Pons (tissue), 1 donor: Measurements from ENCODE around the gene SLC66A1.
A peak's percentile ranks its signal among the peaks of the same experiment; 100 is the strongest.
"Not testable (repeated sequence)": the region's sequence is repeated elsewhere in the genome, so short reads cannot be mapped to it uniquely, and the experiment has no call there.

Source experiments
- DNase-seq: peaks from one replicate; pipeline ENCODE4 v3.0.0-alpha.2; 2016; ENCODE audit warnings: low spot score

Gene SLC66A1

GRCh38 chr1:19311931-19312781 lies at the start of gene SLC66A1, which contains the start of gene AKR7A2:
TSS of gene SLC66A1 (plus strand) at chr1:19312326. CDS start at chr1:19317678, 5,352 bp downstream.
TSS of gene AKR7A2 (minus strand) at chr1:19312144. CDS start at chr1:19312124, 20 bp downstream.
- DNase-seq, result peak; percentile 93

DNA sequence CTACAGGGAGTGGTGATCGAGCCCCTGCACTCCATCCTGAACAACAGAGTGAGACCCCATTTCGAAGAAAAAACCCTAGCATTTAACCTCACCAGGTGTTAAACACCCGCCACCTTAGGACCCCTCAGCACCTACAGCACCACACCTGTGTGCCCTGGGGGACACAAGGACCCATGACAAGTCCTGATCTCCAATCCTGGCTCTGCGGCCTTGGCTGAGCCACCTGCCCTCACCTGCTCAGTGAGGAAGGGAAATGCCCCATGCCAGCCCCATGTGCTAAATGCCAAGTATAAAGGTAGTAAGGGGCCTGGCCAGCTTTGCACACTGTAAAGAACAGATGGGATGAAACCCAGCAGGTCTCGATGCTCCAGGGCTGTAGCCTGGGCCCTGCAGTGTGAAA lies 49.4 kb upstream of the SLC66A1 start:
- no peak for DNase-seq

DNA sequence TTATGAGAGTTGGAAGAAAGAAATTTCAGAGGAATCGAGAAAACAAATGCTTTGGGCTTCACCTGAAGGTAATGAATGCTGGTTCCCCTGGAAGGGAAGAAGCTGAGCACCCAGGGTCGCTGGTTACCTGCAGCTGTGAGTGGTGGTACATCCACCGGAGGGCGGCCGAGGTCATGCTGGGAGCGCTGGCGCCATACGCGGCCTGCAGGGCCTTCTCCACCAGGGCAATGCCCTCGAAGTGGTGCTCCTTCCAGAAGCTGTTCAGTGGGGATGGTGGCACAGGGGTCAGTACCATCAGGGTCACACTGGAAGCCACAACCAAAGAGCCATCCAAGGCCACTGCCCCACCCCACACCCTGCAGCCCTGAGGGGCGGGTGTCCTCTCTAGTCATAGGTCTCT lies 43.7 kb upstream of the SLC66A1 start:
- DNase-seq, result no peak

GRCh38 chr1:19269427-19270342 lies 42.4 kb upstream of the SLC66A1 start:
- not testable (repeated sequence) for DNase-seq

GRCh38 chr1:19270343-19270730 lies 41.8 kb upstream of the SLC66A1 start:
- not testable (repeated sequence) for DNase-seq

GRCh38 chr1:19272064-19272463 lies 40.1 kb upstream of the SLC66A1 start:
- no peak for DNase-seq

GRCh38 chr1:19273106-19273843 lies 38.9 kb upstream of the SLC66A1 start:
- DNase-seq, result no peak

DNA sequence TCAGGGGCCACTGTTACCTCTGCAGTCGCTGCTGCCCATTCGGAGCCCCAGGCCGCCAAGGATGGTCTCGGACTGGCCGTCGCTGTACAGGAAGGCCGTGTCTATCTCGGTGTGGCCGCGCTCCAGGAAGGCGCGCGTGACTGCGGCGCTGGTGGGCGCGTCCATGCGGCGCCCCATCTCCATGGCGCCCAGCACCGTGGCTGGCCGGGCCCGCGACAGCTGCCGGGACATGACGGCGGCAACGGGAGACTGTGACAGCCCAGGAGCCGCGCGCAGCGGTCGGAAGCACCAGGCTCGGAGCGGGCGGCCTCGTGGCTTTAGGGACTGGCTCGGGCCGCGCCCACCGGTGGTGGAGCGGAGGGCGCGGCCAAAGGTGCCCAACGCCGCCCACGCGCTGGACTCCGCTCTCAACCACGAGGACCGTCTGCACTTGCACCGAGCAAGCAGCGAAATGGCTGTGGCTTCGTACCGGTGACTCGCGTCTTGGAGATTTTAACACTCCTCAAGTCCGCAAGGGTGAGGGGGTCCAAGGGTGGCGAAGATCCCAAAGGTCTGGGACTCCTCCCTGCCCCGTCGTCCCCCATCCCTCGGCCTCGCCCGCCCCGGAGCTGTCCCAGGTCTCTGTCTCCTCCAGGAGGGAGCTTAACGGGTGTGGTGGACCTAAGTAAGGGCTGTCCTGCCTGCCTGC lies 38.1 kb upstream of the SLC66A1 start:
- not testable (repeated sequence) for DNase-seq

- no peak for DNase-seq
Observed at GRCh38 chr1:19274636-19275035, 37.5 kb upstream of the SLC66A1 start.

- no peak for DNase-seq
Observed at GRCh38 chr1:19283891-19284290, 28.2 kb upstream of the SLC66A1 start.

DNA sequence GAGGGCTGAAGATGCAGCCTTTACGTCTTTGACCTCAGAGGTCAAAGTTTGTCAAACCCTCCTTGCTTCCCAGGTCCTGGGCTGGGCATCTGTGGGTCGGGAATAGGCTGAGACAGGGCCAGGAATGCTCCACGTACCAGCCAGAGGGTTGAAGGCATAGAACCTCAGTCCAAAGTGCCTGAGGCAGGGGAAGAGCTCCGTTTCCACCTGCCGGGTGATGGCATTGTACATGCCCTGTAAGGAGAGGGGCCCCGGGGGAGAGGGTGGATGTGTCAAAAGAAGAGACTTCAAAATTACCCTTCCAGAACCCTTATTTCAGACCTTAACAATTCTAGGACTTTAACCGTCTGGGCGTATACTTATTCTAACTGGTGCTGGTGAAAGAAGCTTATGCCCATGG lies 27.2 kb upstream of the SLC66A1 start:
- DNase-seq, result no peak

DNA sequence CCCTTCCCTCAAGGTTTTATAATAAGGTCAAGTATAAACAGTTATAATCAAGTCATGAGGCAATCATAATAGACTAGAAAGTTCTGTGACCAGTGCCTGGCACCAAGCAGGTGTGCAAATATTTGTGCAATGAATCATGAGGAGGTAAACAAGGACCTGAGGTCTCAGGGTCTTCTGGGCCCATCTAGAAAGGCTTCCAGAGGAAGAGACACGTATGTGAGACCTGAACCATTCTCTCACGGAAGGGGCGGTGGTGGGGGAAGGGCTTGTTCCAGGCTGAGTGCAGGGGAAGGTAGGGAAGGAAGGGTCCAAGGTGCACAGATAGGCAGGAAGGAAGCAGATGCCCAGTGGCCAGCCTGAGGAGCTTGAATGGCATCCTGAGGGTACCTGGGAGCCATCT lies 26.8 kb upstream of the SLC66A1 start:
- DNase-seq, result not testable (repeated sequence)

DNA sequence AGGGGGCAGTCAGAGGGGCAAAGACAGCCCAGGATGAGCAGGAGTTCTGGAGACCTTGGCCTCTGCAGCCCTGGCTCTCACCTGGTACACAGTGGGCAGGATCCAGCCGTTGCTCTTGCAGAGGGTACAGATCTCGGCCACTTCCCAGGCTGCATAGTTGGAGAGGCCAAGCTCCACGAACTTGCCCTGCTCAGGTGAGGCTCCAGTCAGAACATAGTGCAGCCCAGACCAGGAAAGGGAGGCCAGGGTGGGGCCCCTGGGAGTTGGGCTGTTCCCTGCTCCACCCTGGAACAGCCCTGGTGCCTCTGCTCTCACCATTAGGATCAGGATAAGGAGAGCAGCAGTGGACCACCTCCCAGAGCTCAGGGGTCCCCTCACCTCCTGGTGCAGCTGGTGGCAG lies 26.3 kb upstream of the SLC66A1 start:
- not testable (repeated sequence) for DNase-seq

DNA sequence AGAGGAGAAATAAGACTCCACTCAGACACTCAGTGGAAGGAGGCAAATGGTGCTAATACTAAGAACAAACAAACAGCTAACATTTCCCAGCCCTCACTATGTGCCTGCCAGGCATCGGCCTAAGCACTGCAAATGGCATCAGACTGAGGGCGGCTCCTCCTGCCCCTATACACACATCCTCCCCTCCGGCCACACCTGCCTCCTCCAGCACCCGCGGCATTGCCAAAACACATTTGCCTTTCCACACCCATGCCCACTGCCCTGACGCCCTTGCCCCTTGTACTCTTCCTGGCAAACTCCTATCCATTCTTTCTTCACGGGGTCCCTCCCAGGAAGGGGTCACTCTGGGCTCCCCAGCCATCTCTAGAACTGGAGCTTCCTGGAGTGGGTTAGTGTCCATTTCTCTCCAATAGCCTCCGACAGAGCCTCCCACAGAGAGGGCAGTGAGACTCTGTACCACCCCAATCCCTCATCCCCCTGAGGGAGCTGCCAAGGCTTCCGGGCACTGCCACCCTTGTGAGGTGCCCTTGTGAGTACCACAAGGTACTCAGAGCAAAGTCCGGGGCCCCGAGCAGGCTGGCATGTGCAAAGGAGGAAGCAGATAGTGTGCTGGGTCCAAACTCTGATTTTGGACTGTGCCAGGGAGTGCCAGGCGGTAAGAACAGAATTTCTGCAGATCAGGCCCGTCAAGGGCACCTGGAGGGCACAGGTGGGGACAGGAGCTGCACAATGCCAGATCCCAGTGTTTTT lies 24.5 kb upstream of the SLC66A1 start:
- no peak for DNase-seq

DNA sequence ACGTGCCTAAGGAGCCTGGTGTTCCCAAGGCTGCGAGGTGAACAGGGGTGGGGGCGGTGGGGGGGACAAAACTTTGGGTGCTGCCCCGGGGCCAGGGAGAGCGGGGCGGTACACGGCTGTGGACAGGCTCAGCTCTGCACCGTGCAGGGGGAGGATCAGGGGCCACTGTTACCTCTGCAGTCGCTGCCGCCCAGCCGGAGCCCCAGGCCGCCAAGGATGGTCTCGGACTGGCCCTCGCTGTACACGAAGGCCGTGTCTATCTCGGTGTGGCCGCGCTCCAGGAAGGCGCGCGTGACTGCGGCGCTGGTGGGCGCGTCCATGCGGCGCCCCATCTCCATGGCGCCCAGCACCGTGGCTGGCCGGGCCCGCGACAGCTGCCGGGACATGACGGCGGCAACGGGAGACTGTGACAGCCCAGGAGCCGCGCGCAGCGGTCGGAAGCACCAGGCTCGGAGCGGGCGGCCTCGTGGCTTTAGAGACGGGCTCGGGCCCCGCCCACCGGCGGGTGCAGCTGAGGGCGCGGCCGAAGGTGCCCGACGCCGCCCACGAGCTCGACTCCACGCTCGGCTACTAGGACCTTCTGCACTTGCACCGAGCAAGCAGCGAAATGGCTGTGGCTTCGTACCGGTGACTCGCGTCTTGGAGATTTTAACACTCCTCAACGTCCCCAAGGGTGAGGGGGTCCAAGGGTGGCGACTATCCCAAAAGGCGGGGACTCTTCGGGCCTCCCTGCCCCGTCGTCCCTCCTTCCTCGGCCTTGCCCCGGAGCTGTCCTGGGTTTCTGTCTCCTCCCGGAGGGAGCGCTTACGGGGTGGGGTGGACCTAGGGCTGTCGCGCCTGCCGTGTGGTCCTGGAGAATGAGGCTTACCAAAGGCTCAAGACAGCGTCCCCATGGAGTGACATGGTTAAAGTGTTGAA lies 23.5 kb upstream of the SLC66A1 start, which contains the start of gene AKR7A3:
AKR7A3 (minus strand) TSS at position 447 of the 918 bp plus-strand sequence; CDS start at position 386, 61 bp downstream.
- DNase-seq, result peak; percentile 19

- no peak for DNase-seq
Observed at GRCh38 chr1:19289244-19289643, 22.9 kb upstream of the SLC66A1 start.

GRCh38 chr1:19294638-19295037 lies 17.5 kb upstream of the SLC66A1 start:
- no peak for DNase-seq

- DNase-seq, result no peak
Observed at GRCh38 chr1:19300211-19300610, 11.9 kb upstream of the SLC66A1 start.

- DNase-seq, result not testable (repeated sequence)
Observed at GRCh38 chr1:19304081-19304480, 8.0 kb upstream of the SLC66A1 start.
